Kidney (tissue), 14 donors: ENCODE measurements around the gene GYS1. TPM values are rescaled to one million over a fixed set of nuclear protein-coding genes. Genes with fewer than 3 reads are reported as not detected.
A peak's percentile ranks its signal among the peaks of the same experiment; 100 is the strongest.
"Not testable (repeated sequence)": the region's sequence is repeated elsewhere in the genome, so short reads cannot be mapped to it uniquely, and the experiment has no call there.

Experiments
- DNase-seq, 5 donors: peaks; one replicate each; pipeline ENCODE4 v3.0.0-alpha.2; 2013 to 2020
- FAIRE-seq: peaks from 2 replicates; lab custom pipeline; 2012; peaks lifted over from hg19 to GRCh38; lab: Jason Lieb, UNC
- H3K27ac ChIP-seq, 2 donors: one replicate each; pipeline ENCODE4 v1.7.0; 2013; ENCODE audit warnings: low read depth in 2 of 2, low read length in 2 of 2, inconsistent platforms in 1 of 2
- H3K27me3 ChIP-seq: one replicate; pipeline ENCODE4 v1.7.1; 2013; ENCODE audit warnings: low read length, inconsistent platforms; ENCODE audit not compliant: control insufficient read depth, insufficient read depth
- H3K36me3 ChIP-seq, 3 donors: one replicate each; pipeline versions ENCODE4 v1.7.0 to v1.7.1; 2013; ENCODE audit warnings: low read length in 3 of 3, control low read depth in 1 of 3, inconsistent platforms in 1 of 3; ENCODE audit not compliant: insufficient read depth in 3 of 3, control insufficient read depth in 2 of 3
- H3K4me1 ChIP-seq, 3 donors: one replicate each; pipeline versions ENCODE4 v1.7.0 to v1.7.1; 2013; ENCODE audit warnings: low read length in 3 of 3, inconsistent platforms in 1 of 3, low read depth in 1 of 3; ENCODE audit not compliant: control insufficient read depth in 2 of 3, insufficient read depth in 2 of 3
- H3K4me3 ChIP-seq, 3 donors: one replicate each; pipeline versions ENCODE4 v1.7.0 to v1.8.1; 2013; ENCODE audit warnings: low read length in 3 of 3, control low read depth in 1 of 3, inconsistent platforms in 1 of 3
- H3K9ac ChIP-seq, 3 donors: one replicate each; pipeline versions ENCODE4 v1.7.0 to v1.7.1; 2013; ENCODE audit warnings: low read length in 3 of 3, control low read depth in 1 of 3, inconsistent platforms in 1 of 3
- H3K9me3 ChIP-seq, 3 donors: one replicate each; pipeline versions ENCODE4 v1.7.0 to v1.7.1; 2013; ENCODE audit warnings: low read length in 3 of 3, control low read depth in 1 of 3, inconsistent platforms in 1 of 3; ENCODE audit not compliant: control insufficient read depth in 2 of 3, insufficient read depth in 1 of 3
- CTCF ChIP-seq: IDR thresholded peaks from 3 replicates; pipeline ENCODE4 v1.5.1; 2012; ENCODE audit warnings: mild to moderate bottlenecking, moderate library complexity, borderline replicate concordance; ENCODE audit not compliant: insufficient read depth; ENCODE audit errors: extremely low read depth
- intact Hi-C: fragments of 100-400 bp; cut with DNase I; formaldehyde crosslinking; loops from one replicate; pipeline ENCODE4 v1.11.1; 2022
- polyA plus RNA-seq: library from polyadenylated mRNA; stranded (reverse); fragments of 350-450 nt; fragmentation: Illumina TruSeq; extraction: RNeasy Lipid Tissue Mini Kit (QIAGEN cat#74804); gene quantifications from one replicate; pipeline ENCODE4 v1.2.3, GENCODE V29; 2014; ENCODE audit warnings: low read depth, low replicate concordance; ENCODE audit not compliant: insufficient read depth
- total RNA-seq: library from RNA; stranded (reverse); fragmentation: NEBNext Ultra II Directional; extraction: Animal tissue kit (Norgen Biotek cat#: 25700); gene quantifications from one replicate; pipeline ENCODE4 v1.2.1, GENCODE V29; 2021
- donor health status: control.
- donor health status: control.
- donor health status: control.
- donor health status: control.
- donor health status: control.
- donor health status: DM: yes; HTN: yes; CAD: no.
- donor health status: Normal renal cell carcinoma (clear cell type).

The GYS1 gene
- total and polyA plus RNA-seq, 2 donors from 2014 or later, result 23.9 to 41.5 TPM

GRCh38 chr19:48934837-48935236 is 58.3 kb downstream of the GYS1 start:
- no peak for TF ChIP-seq CTCF
- DNase-seq (peak in 1 of 5 donors; percentile 50), FAIRE-seq (no peak)
- Histone ChIP-seq H3K36me3 (no peaks in the 10 kb centered on the region), H3K9me3 (no peaks in the 10 kb centered on the region), H3K27me3 (no peaks in the 10 kb centered on the region), H3K4me1 (peaks cover 0 to 5% (median 0%) of the 10 kb centered on the region in 3 donors), H3K9ac (no peak overlapping the region), H3K27ac (no peak overlapping the region), H3K4me3 (no peak overlapping the region)
- intact Hi-C loops, result no loop called here

GRCh38 chr19:48933382-48933932 is 59.7 kb downstream of the GYS1 start, which contains the start of gene DHDH:
Gene DHDH (plus strand): TSS chr19:48933699. CDS start chr19:48933722, 23 bp downstream.
- peak within 1 kb of the TSS in 1 of 2 donors; percentile 4 for H3K27ac ChIP-seq
- H3K36me3 ChIP-seq, result no peaks in the 10 kb centered on the region
- TF ChIP-seq CTCF, result no peak
- peak within 1 kb of the TSS in 2 of 3 donors; percentile 16 to 50 for H3K9ac ChIP-seq
- intact Hi-C loops, result no loop called here
- DNase-seq, result peak; percentile 87 to 94 (median 90)
- H3K27me3 ChIP-seq, result no peaks in the 10 kb centered on the region
- no peaks in the 10 kb centered on the region for H3K9me3 ChIP-seq
- no peak for FAIRE-seq
- H3K4me3 ChIP-seq, result peak within 1 kb of the TSS; percentile 51 to 68 (median 57)
- H3K4me1 ChIP-seq, result peaks cover 0 to 5% (median 0%) of the 10 kb centered on the region in 3 donors

- H3K27me3 ChIP-seq, result no peaks in the 10 kb centered on the region
- intact Hi-C loops, result no loop called here
These were observed 64.7 kb downstream of the GYS1 start for GRCh38 chr19:48928164-48929025.

GRCh38 chr19:48927692-48928091 is 65.4 kb downstream of the GYS1 start:
- H3K36me3 ChIP-seq, H3K27me3 ChIP-seq, H3K9ac ChIP-seq, H3K27ac ChIP-seq, intact Hi-C loops, H3K4me1 ChIP-seq, FAIRE-seq, H3K9me3 ChIP-seq, DNase-seq, H3K4me3 ChIP-seq: not testable (repeated sequence)

More at GRCh38 chr19:48928164-48929025, 64.7 kb downstream of the GYS1 start:
- DNase-seq, result peak in 1 of 5 donors; percentile 25
- Histone ChIP-seq H3K4me1 (peaks cover 0 to 2% (median 0%) of the 10 kb centered on the region in 3 donors), H3K4me3 (no peak overlapping the region), H3K9ac (no peak overlapping the region), H3K9me3 (no peaks in the 10 kb centered on the region), H3K27ac (no peak overlapping the region), H3K36me3 (no peaks in the 10 kb centered on the region)
- FAIRE-seq, result no peak
- no peak for TF ChIP-seq CTCF
